ENCODE data around the gene PARP4. TPM values are rescaled to one million over a fixed set of nuclear protein-coding genes. Genes with fewer than 3 reads are reported as not detected.

Gene PARP4
- total RNA-seq, 3 donors from 2014 or later (not counting 1 experiment from before 2014, with no cell fraction given): 83.5 to 90.1 (median 84.0) TPM

DNA sequence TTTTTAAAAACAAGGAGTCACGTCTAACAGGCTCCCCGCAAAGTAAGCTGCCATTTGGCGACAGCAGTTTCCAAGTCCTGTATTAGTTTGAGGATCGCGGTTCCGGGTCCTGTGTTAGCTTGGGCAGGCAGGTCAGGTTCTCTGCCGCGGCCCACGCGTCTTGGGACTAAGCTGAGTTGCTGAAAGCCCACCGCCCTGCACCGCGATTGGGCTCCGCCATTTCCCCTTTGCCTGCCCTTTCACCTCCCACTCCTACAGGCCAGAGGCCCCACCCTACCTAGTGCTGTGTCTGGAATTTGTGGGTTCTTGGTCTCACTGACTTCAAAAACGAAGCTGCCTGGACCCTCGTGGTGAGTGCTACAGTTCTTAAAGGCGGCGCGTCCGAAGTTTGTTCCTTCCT is 6.8 kb downstream of the PARP4 start:
- WGBS (ENCODE audit: insufficient coverage): 97% methylated on average over 20 of the region's 20 CpGs

DNA sequence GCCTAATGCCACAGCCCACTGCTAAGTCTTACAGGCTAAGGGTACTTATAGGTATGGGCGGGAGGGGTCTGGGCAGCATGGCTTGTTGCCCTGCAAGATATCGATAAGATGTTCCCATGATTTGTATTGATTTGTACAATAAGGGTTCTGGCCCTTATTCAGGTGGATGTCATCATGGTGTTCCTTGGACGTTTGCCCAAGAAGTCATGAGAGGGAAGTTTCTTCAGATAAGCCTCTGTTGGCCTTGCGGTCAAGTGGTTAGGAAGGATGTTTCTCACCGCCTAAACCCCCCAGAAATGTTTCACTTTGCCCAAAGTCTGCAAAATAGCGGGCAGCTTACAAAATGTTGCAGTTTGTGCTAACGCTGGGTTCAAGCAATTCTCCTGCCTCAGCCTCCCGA is 7.3 kb downstream of the PARP4 start:
- Histone ChIP-seq H3K36me3 (ENCODE audit: control insufficient read depth, insufficient read depth, low read length) (peaks cover 30% of the 10 kb centered on the region), H3K4me1 (ENCODE audit: control insufficient read depth, insufficient read depth, low read length) (peaks cover 15% of the 10 kb centered on the region), H3K9me3 (ENCODE audit: control insufficient read depth, insufficient read depth, low read length) (no peaks in the 10 kb centered on the region), H3K27ac (ENCODE audit: low read length) (no peak overlapping the region), H3K27me3 (ENCODE audit: control insufficient read depth, insufficient read depth, low read length) (no peaks in the 10 kb centered on the region), H3K4me3 (ENCODE audit: low read length) (no peak overlapping the region)
- DNase-seq (no peak), ATAC-seq (peak in 2 of 3 donors; percentile 39 to 50)
- no peaks in the 10 kb centered on the region for H3K27me3 Mint-ChIP-seq (ENCODE audit: low read depth in 2 of 2)
- H3K36me3 Mint-ChIP-seq: no peaks in the 10 kb centered on the region
- 85% methylated on average over 8 of the region's 8 CpGs for WGBS (ENCODE audit: insufficient coverage)
- no peak for TF ChIP-seq CTCF (IDR thresholded peaks at IDR 0.05)
- intact Hi-C loops (cut with micrococcal nuclease): no loop called here
- H3K4me1 Mint-ChIP-seq: peaks cover 26 to 51% of the 10 kb centered on the region in 2 donors
- H3K4me3 Mint-ChIP-seq: peak overlapping the region; percentile 2
- H3K27ac Mint-ChIP-seq: peak overlapping the region; percentile 32 to 36
- H3K9me3 Mint-ChIP-seq: no peaks in the 10 kb centered on the region

More for the DNA sequence above, 6.8 kb downstream of the PARP4 start:
- H3K9me3 ChIP-seq (ENCODE audit: control insufficient read depth, insufficient read depth, low read length): no peaks in the 10 kb centered on the region
- H3K4me3 Mint-ChIP-seq: no peak overlapping the region
- no peak overlapping the region for H3K4me3 ChIP-seq (ENCODE audit: low read length)
- H3K36me3 ChIP-seq (ENCODE audit: control insufficient read depth, insufficient read depth, low read length): peaks cover 25% of the 10 kb centered on the region
- H3K9me3 Mint-ChIP-seq: no peaks in the 10 kb centered on the region
- no peaks in the 10 kb centered on the region for H3K27me3 Mint-ChIP-seq (ENCODE audit: low read depth in 2 of 2)
- no peak overlapping the region for H3K27ac Mint-ChIP-seq
- H3K36me3 Mint-ChIP-seq: no peaks in the 10 kb centered on the region
- peaks cover 26 to 54% of the 10 kb centered on the region in 2 donors for H3K4me1 Mint-ChIP-seq
- intact Hi-C loops (cut with micrococcal nuclease): no loop called here
- ATAC-seq (no peak), DNase-seq (no peak)
- no peak for TF ChIP-seq CTCF (IDR thresholded peaks at IDR 0.05)
- H3K27ac ChIP-seq (ENCODE audit: low read length): no peak overlapping the region
- H3K4me1 ChIP-seq (ENCODE audit: control insufficient read depth, insufficient read depth, low read length): peaks cover 17% of the 10 kb centered on the region
- H3K27me3 ChIP-seq (ENCODE audit: control insufficient read depth, insufficient read depth, low read length): no peaks in the 10 kb centered on the region

DNA sequence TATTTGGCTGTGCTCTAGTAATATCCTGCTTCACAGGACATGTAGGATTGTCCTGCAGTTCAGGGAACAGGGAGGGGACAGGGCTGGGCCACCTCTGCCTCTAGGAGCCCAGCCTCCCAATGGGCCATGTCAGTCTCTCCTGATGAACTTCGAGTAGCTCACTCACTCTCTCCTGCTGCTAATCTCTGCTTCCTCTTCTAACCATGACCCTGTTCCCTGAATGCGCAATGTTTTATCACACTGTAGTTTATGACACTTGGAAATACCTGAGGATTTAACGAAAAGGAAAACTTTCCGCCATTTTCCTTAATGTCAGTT is 9.2 kb downstream of the PARP4 start:
- H3K9me3 Mint-ChIP-seq: no peaks in the 10 kb centered on the region
- H3K36me3 Mint-ChIP-seq: no peaks in the 10 kb centered on the region
- Histone ChIP-seq H3K27me3 (ENCODE audit: control insufficient read depth, insufficient read depth, low read length) (no peaks in the 10 kb centered on the region), H3K4me1 (ENCODE audit: control insufficient read depth, insufficient read depth, low read length) (peaks cover 15% of the 10 kb centered on the region), H3K9me3 (ENCODE audit: control insufficient read depth, insufficient read depth, low read length) (no peaks in the 10 kb centered on the region), H3K27ac (ENCODE audit: low read length) (no peak overlapping the region), H3K4me3 (ENCODE audit: low read length) (no peak overlapping the region), H3K36me3 (ENCODE audit: control insufficient read depth, insufficient read depth, low read length) (peaks cover 42% of the 10 kb centered on the region)
- peak overlapping the region; percentile 38 to 76 for H3K27ac Mint-ChIP-seq
- DNase-seq (no peak), ATAC-seq (no peak)
- intact Hi-C loops (cut with micrococcal nuclease): no loop called here
- no peak overlapping the region for H3K4me3 Mint-ChIP-seq
- peaks cover 24 to 35% of the 10 kb centered on the region in 2 donors for H3K4me1 Mint-ChIP-seq
- H3K27me3 Mint-ChIP-seq (ENCODE audit: low read depth in 2 of 2): no peaks in the 10 kb centered on the region
- WGBS (ENCODE audit: insufficient coverage): 86% methylated on average over 4 of the region's 4 CpGs
- TF ChIP-seq CTCF (IDR thresholded peaks at IDR 0.05): no peak
